ENCODE measurements around the gene DLL3.

- TF ChIP-seq CTCF (IDR thresholded peaks at IDR 0.05) (no peak), POLR2A (IDR thresholded peaks at IDR 0.05) (no peak)
Measured at GRCh38 chr19:39506598-39506943, 7.8 kb downstream of the DLL3 start.

Data from heart left ventricle (tissue), 13 donors.